HTR-8/SVneo (cell line): ENCODE measurements around the gene VPS37B.

ENCODE experiments used
- DNase-seq: peaks from one replicate; pipeline ENCODE4 v3.0.0; 2011; ENCODE audit warnings: low spot score, mixed read lengths; ENCODE audit not compliant: insufficient read length
- FAIRE-seq: peaks from 2 replicates; lab custom pipeline; 2011; peaks lifted over from hg19 to GRCh38; lab: Jason Lieb, UNC

VPS37B gene

DNA sequence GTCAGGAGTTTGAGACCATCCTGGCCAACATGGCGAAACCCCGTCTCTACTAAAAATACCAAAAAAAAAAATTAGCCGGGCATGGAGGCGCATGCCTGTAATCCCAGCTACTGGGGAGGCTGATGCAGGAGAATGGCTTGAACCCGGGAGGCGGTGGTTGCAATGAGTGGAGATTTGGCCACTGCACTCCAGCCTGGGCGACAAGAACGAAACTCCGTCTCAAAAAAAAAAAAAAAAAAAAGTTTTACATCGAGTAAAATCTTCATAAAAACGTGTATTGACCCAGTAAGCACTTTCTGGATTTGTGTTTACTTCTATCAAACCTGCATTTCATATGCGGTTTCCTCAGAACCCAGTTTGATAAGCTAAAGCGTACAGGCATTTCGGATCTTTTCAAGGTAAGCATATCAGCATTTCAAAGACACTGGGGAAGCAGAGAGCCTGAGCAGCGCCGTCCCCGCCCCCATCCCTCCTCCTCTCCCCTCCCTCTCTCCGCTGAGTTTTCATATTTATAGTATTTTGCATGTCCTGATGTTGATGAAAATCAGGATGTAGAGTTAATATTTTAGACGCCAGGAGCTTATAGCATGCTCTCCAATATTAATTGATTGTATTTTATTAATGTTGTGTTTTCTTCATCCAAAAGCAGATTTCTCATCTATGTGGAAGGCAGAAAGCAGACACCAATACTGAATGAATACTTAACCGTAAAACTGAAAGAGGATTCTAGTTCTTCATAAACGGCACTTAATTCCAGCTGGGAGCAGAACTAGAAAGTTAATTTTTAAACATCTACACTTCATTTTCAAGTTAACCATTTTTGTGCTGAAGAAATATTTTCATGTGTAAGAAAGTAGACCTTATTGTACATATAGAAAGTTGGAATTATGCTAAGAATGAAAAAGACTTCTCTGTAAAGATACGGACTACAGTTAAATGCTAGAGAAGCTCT lies 69.9 kb downstream of the VPS37B start:
- FAIRE-seq (no peak), DNase-seq (no peak)

- DNase-seq (no peak), FAIRE-seq (no peak)
Measured at GRCh38 chr12:122823429-122823828, 72.5 kb downstream of the VPS37B start.

DNA sequence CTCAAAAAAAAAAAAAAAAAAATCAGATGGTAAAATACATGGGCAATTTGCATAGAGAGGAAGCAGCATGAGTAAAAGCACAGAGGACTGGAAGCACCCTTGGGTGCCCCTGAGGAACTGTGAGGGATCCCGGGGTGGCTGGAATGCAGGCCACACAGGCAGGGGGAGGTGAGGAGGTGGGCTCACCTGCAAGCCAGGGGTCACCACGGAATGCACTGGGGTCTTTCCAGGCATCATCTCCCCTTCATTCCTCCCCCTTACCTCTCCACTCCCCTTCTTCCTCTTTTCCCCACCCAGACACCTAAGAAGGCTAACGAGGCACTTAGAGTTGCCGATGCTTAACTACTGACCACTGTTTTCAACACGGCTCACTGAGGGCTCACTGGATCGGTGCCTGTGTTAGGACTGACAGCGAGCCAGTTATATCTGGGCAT lies 75.1 kb downstream of the VPS37B start:
- DNase-seq, result no peak
- no peak for FAIRE-seq

DNA sequence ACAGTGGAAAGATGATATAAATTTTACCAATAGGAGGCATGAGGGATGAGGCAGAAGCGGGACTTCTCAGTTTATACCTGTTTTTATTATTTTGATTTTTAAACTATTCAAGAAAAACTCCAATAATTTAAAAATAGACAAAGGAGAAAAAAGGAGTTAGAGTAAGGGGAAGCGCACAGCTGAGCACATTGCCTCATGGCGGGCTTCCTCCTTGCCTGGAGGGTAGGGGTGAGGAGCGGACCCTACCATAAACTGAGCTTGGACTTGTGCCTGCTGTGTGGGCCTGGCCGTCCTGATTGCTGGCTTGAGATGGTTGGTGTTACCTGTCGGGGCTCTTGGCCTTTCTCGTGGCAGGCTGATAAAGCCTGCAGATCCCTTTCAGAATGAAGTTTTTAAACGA lies 75.8 kb downstream of the VPS37B start:
- no peak for FAIRE-seq
- DNase-seq, result no peak

DNA sequence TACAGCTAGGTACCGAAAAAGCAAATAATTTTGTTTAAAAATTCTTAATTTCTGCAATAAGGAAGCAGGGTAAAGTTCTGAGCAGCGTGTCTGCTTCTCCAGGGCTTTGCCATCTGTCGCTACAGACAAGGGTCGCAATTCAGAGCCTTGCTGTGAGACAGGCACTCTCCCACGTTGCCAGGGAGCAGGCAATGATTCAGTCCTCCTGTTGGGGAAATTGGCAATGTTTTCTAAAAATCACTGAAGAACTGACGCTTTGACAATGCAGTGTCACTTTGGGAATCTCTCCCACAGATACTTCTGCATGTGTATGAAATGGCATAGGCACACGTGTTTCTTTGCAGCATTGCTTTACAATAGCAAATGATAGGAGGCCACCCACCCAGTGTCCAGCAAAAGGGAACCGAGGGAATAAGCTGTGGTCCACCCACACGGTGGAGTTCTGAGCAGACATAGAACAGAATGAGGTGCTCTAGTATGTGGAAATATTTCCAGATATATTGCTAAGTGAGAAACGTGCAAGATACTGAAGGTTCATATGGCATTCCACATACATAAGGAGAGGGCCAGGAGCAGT lies 76.6 kb downstream of the VPS37B start:
- DNase-seq, result no peak
- FAIRE-seq, result no peak
